NCI-H774 (cell line): ENCODE measurements around the gene CD6.
A peak's percentile ranks its signal among the peaks of the same experiment; 100 is the strongest.

Source experiments
- DNase-seq: peaks from one replicate; lab custom pipeline; 2025; lab: John Stamatoyannopoulos, UW

Gene CD6

GRCh38 chr11:60935676-60936442 lies 35.6 kb upstream of the CD6 start:
- DNase-seq = no peak

- no peak for DNase-seq
Measured at GRCh38 chr11:60936467-60937143, 34.9 kb upstream of the CD6 start.

DNA sequence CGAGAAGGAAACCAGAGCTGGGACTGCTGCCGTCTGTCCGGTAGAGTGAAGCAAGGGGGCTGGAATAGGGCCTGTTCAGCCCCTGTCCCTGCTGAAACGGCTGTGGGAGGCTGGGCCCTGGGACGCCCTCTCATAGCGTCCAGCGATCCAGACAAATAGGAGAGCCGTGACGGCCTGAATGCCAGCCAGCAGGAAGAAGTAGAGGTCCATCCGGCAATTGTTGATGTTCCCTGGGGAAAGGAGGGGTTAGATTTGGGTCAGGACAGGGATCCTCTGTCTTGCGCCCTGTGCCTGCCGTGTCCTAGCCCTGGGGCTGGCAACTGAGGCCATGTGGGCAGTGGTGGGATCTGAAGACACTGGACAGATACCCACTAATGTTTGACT lies 34.3 kb upstream of the CD6 start:
- DNase-seq = no peak

GRCh38 chr11:60937811-60938210 lies 33.7 kb upstream of the CD6 start:
- no peak for DNase-seq

GRCh38 chr11:60938500-60938899 lies 33.0 kb upstream of the CD6 start:
- DNase-seq = no peak

DNA sequence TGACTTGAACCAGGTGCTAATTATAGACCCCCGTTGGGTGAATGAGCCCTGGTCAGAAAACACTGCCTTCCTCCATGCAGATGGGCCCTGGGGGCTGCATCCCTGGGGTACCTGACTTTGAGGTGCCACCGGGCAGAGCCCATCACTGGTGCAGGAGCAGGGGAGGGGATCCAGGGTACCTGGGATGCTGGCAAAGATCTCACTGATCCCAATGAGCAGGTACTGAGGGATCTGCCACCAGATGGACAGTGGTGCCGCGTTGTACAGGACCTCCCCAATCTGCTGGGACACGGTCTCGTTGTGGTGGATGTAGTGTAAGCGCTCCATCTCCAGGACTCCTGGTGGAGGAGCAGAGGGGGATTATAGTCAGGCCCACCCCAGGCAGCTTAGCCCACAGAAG lies 32.2 kb upstream of the CD6 start:
- no peak for DNase-seq

DNA sequence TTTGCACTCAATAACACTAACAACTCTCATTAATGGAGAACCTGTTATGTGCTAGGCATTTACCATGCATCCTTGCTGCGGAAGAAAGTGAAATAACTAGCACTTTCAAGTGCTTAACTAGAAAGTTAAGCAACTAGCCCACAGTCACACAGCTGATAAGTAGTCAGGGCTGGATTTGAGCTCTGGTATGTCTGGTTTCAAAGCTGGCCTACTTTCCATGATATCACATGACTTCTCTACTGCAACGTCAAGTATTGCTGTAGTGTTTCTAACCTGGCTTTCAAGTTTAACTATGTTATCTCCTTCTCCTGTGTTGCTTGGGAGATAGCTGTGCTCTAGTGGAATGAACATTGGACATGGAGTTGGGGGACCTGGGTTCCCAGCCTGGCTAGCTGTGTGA lies 31.6 kb upstream of the CD6 start:
- DNase-seq = no peak

GRCh38 chr11:60941371-60942119 lies 29.9 kb upstream of the CD6 start:
- DNase-seq = no peak

- DNase-seq = no peak
Measured at GRCh38 chr11:60942219-60942618, 29.3 kb upstream of the CD6 start.

- DNase-seq = peak; percentile 22
Measured at GRCh38 chr11:60942970-60943565, 28.4 kb upstream of the CD6 start.

- DNase-seq = no peak
Measured at GRCh38 chr11:60944490-60945294, 26.8 kb upstream of the CD6 start.

- no peak for DNase-seq
Measured at GRCh38 chr11:60945295-60945667, 26.2 kb upstream of the CD6 start.

DNA sequence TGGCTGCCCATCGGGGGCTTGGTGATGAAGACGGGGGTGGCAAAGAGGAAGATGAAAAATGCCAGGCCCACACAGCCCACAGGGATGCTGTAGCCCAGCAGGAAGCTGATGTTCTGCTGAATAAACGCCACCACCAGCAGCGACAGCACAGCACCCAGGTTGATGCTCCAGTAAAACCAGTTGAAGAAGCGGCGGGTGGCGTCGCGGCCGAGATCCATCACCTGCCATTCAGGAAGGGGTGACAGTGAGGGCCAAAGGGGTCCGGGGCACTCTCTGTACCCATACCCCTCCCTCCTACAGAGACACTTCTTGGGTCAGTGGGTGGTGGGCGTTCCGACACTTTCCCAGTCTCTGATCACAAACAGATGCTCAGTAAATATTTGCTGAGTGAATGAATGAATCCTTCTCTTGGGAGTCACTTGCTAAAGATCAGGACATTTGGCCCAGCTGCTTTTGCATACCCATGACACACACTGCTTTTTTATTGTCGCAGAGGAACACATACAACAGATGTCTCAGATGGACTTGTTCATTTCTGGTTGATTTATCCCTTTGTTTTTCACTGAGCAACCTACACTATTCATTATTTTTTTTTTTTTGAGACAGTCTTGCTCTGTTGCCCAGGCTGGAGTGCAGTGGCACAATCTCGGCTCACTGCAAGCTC lies 24.7 kb upstream of the CD6 start:
- DNase-seq = no peak

DNA sequence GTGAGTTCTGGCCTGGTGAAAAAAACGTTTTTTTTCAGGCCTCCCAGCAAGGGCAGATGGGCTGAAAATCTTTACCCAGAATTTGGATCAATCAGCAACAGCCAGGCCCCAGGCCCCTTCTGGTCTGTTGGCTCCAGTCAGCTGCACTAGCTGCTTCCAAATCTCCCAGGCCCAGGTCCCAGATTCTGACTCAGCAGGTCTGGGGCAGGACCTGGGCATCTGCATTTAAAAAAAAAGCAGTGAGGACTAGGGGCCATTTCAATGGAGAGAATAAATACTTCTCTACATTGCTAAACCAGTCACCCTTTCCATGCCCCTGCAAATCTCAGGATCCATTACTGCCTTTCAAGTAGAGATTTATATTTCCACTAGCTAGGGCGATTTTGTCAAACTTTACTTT lies 23.8 kb upstream of the CD6 start:
- no peak for DNase-seq

DNA sequence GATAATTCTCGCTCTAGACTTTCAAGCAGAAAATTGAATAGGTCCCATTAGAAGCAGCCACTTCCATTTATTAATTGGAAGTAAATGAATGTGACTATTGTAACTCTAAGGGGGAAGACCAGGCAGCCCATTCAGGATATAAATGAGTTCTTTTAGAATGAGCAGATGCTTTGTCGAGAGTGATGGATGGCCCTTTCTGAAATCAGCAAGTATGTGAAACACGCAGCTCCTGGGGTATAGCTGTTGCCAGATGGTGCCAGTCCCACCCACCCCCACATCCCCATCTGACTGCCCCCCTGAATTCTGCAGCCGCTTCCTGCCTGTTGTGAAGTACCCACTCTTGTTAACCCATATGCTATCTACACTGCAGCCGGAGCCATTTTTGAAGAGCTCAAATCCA lies 23.2 kb upstream of the CD6 start:
- no peak for DNase-seq

GRCh38 chr11:60950024-60950423 lies 21.5 kb upstream of the CD6 start:
- no peak for DNase-seq

- no peak for DNase-seq
Measured at GRCh38 chr11:60950933-60951605, 20.4 kb upstream of the CD6 start.

DNA sequence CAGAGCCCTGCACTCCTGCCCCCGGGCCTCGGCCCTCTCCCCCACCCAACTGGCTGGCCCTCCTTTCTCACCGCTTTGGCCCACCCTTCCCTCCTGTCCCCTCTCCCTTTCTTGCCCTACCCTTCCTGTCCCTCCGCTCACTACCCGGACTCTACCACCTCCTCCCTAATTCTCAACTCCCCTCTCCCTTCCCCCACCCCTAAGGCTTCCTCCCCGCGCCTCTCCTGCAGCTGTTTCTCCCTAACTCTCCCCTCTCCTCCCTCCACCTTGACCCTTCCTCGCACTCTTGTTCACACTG lies 19.9 kb upstream of the CD6 start:
- no peak for DNase-seq

- no peak for DNase-seq
Measured at GRCh38 chr11:60951904-60952741, 19.4 kb upstream of the CD6 start, which contains the start of gene SLC15A3. Gene SLC15A3 (minus strand): TSS chr11:60952176. CDS start chr11:60951551, 625 bp downstream.

DNA sequence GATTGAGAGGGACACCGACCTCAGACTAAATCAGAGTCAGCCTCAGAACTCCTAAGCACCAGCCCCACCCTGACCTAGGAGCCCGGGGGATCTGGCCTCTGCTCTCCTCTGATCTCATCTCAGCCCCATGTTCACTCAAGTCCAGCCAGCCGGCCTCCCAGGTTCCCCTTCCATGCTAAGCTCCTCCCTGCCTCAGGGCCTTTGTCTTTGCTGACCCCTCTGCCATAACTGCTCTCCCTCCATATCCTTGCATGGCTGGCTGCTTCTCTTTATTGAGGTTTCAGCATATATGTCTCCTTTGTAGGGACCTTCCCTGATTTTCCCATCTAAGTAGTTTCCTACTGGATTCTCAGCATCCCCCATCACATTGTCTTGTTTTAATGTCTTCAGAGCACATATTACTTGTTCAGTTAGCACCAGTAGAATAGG lies 18.7 kb upstream of the CD6 start:
- no peak for DNase-seq
